Uterus (tissue), 2 donors: ENCODE results near the gene KRTAP25-1.

Experiments used
- POLR2A ChIP-seq, 2 donors: fragments of 450-650 bp; IDR thresholded peaks; one replicate each; pipeline ENCODE4 v1.6.1; 2016; ENCODE audit warnings: antibody characterized with exemption in 2 of 2, mild to moderate bottlenecking in 1 of 2, moderate library complexity in 1 of 2
- TF ChIP-seq, protein P1 (sequence below), 4 experiments: fragments of 200-600 bp in 2 of 4; fragments of 450-650 bp in 2 of 4; sonication (generic) in 2 of 4; IDR thresholded peaks; one replicate each; pipeline ENCODE4 v1.5.1; 2016 to 2019; ENCODE audit warnings: antibody characterized with exemption in 4 of 4, mild to moderate bottlenecking in 2 of 4, moderate library complexity in 1 of 4

- TF ChIP-seq, protein P1, sequence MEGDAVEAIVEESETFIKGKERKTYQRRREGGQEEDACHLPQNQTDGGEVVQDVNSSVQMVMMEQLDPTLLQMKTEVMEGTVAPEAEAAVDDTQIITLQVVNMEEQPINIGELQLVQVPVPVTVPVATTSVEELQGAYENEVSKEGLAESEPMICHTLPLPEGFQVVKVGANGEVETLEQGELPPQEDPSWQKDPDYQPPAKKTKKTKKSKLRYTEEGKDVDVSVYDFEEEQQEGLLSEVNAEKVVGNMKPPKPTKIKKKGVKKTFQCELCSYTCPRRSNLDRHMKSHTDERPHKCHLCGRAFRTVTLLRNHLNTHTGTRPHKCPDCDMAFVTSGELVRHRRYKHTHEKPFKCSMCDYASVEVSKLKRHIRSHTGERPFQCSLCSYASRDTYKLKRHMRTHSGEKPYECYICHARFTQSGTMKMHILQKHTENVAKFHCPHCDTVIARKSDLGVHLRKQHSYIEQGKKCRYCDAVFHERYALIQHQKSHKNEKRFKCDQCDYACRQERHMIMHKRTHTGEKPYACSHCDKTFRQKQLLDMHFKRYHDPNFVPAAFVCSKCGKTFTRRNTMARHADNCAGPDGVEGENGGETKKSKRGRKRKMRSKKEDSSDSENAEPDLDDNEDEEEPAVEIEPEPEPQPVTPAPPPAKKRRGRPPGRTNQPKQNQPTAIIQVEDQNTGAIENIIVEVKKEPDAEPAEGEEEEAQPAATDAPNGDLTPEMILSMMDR (IDR thresholded peaks at IDR 0.05), result no peak
- TF ChIP-seq POLR2A (IDR thresholded peaks at IDR 0.05), result no peak
Measured at GRCh38 chr21:30271156-30271555, 18.2 kb downstream of the KRTAP25-1 start.
